ENCODE measurements around the gene PDE9A.

PDE9A gene

DNA sequence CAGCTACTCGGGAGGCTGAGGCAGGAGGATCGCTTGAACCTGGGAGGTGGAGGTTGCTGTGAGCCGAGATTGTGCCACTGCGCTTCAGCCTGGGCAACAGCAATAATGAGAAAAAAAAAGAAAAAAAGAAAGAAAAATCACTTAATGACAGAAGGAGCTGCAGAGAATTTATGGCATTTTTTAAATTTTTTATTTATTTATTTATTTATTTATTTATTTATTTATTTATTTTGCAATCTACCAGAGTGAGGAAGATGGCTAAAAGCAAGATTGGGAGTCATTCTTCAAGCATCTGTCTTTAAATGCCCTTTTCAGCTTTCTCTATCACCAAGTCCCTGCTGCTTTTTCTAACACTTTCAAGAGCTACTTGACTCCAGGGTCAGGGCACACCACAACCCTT, 134.2 kb downstream of the PDE9A start:
- TF ChIP-seq GABPA (IDR thresholded peaks at IDR 0.05; ENCODE audit: low read depth) (no peak), SPI1 (IDR thresholded peaks at IDR 0.05; ENCODE audit: borderline replicate concordance, low read depth) (no peak), POLR2AphosphoS5 (IDR thresholded peaks at IDR 0.05; ENCODE audit: low read depth) (no peak)
- TF ChIP-seq, protein P1, sequence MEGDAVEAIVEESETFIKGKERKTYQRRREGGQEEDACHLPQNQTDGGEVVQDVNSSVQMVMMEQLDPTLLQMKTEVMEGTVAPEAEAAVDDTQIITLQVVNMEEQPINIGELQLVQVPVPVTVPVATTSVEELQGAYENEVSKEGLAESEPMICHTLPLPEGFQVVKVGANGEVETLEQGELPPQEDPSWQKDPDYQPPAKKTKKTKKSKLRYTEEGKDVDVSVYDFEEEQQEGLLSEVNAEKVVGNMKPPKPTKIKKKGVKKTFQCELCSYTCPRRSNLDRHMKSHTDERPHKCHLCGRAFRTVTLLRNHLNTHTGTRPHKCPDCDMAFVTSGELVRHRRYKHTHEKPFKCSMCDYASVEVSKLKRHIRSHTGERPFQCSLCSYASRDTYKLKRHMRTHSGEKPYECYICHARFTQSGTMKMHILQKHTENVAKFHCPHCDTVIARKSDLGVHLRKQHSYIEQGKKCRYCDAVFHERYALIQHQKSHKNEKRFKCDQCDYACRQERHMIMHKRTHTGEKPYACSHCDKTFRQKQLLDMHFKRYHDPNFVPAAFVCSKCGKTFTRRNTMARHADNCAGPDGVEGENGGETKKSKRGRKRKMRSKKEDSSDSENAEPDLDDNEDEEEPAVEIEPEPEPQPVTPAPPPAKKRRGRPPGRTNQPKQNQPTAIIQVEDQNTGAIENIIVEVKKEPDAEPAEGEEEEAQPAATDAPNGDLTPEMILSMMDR (IDR thresholded peaks at IDR 0.05; ENCODE audit: insufficient read depth, low read length) = no peak
- TF ChIP-seq, protein P2, sequence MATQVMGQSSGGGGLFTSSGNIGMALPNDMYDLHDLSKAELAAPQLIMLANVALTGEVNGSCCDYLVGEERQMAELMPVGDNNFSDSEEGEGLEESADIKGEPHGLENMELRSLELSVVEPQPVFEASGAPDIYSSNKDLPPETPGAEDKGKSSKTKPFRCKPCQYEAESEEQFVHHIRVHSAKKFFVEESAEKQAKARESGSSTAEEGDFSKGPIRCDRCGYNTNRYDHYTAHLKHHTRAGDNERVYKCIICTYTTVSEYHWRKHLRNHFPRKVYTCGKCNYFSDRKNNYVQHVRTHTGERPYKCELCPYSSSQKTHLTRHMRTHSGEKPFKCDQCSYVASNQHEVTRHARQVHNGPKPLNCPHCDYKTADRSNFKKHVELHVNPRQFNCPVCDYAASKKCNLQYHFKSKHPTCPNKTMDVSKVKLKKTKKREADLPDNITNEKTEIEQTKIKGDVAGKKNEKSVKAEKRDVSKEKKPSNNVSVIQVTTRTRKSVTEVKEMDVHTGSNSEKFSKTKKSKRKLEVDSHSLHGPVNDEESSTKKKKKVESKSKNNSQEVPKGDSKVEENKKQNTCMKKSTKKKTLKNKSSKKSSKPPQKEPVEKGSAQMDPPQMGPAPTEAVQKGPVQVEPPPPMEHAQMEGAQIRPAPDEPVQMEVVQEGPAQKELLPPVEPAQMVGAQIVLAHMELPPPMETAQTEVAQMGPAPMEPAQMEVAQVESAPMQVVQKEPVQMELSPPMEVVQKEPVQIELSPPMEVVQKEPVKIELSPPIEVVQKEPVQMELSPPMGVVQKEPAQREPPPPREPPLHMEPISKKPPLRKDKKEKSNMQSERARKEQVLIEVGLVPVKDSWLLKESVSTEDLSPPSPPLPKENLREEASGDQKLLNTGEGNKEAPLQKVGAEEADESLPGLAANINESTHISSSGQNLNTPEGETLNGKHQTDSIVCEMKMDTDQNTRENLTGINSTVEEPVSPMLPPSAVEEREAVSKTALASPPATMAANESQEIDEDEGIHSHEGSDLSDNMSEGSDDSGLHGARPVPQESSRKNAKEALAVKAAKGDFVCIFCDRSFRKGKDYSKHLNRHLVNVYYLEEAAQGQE (IDR thresholded peaks at IDR 0.05; ENCODE audit: insufficient replicate concordance, low read depth) = no peak
- Histone ChIP-seq H3K4me3 (replicated peaks; ENCODE audit: insufficient read depth, low read length) (no peak overlapping the region), H3K27me3 (ENCODE audit: insufficient read depth, poor library complexity, severe bottlenecking) (no peaks in the 10 kb centered on the region), H3K27ac (replicated peaks) (no peak overlapping the region)
- no peak for DNase-seq (ENCODE audit: low read depth in 1 of 2, low spot score in 1 of 2)

DNA sequence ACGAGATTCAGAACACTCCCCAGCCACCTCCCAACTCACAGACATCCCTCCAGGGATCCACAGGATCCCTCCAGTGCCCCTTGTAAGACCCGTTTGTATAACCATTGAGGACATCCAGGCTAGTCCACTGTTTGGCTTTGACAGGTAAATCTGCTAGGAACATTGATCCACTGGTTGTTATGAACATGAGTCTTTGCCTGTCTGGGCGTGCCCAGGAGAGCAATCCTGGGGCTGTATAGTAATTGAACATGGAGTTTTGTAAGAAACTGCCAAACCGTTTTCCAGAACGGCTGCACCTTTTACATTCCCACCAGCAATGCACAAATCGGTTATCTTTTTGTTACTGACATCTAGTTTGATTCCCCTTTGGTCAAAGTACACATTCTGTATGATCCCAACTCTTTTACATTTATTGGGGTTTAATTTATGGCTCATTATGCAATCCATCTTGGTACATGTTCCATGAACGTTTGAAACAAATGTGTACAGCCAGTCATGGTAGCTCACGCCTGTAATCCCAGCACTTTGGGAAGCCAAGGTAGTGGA, 137.2 kb downstream of the PDE9A start:
- TF ChIP-seq GABPA (IDR thresholded peaks at IDR 0.05; ENCODE audit: low read depth) (no peak), POLR2AphosphoS5 (IDR thresholded peaks at IDR 0.05; ENCODE audit: low read depth) (no peak), SPI1 (IDR thresholded peaks at IDR 0.05; ENCODE audit: borderline replicate concordance, low read depth) (no peak)
- TF ChIP-seq, protein P2 (IDR thresholded peaks at IDR 0.05; ENCODE audit: insufficient replicate concordance, low read depth) = no peak
- TF ChIP-seq, protein P1 (IDR thresholded peaks at IDR 0.05; ENCODE audit: insufficient read depth, low read length) = no peak
- no peak overlapping the region for H3K4me3 ChIP-seq (replicated peaks; ENCODE audit: insufficient read depth, low read length)
- DNase-seq (ENCODE audit: low read depth in 1 of 2, low spot score in 1 of 2) = no peak
- no peaks in the 10 kb centered on the region for H3K27me3 ChIP-seq (ENCODE audit: insufficient read depth, poor library complexity, severe bottlenecking)
- no peak overlapping the region for H3K27ac ChIP-seq (replicated peaks)

DNA sequence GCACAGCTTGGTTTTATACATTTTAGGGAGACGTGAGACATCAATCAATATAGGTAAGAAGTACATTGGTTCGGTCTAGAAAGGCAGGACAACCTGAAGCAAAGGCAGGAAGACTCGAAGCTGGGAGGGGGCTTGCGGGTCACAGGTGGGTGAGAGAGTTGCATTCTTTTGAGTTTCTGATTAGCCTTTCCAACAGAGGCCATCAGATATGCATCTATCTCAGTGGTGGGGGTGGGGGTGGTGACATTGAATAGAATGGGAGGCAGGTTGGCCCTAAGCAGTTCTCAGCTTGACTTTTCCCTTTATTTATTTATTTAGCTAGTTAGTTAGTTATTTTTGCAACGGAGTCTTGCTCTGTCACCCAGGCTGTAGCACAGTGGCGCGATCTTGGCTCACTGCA, 140.4 kb downstream of the PDE9A start:
- TF ChIP-seq, protein P1 (IDR thresholded peaks at IDR 0.05; ENCODE audit: insufficient read depth, low read length) = no peak
- TF ChIP-seq GABPA (IDR thresholded peaks at IDR 0.05; ENCODE audit: low read depth) (no peak), POLR2AphosphoS5 (IDR thresholded peaks at IDR 0.05; ENCODE audit: low read depth) (no peak), SPI1 (IDR thresholded peaks at IDR 0.05; ENCODE audit: borderline replicate concordance, low read depth) (no peak)
- TF ChIP-seq, protein P2 (IDR thresholded peaks at IDR 0.05; ENCODE audit: insufficient replicate concordance, low read depth) = no peak
- Histone ChIP-seq H3K27me3 (ENCODE audit: insufficient read depth, poor library complexity, severe bottlenecking) (peaks cover 2% of the 10 kb centered on the region), H3K27ac (replicated peaks) (no peak overlapping the region), H3K4me3 (replicated peaks; ENCODE audit: insufficient read depth, low read length) (no peak overlapping the region)
- DNase-seq (ENCODE audit: low read depth in 1 of 2, low spot score in 1 of 2) = no peak
